IMR-90 (cell line): ENCODE results near the gene SYT6. TPM values are rescaled to one million over a fixed set of nuclear protein-coding genes. Genes with fewer than 3 reads are reported as not detected.

Experiments
- ATAC-seq: fragments of 200-7000 bp; cut with Tn5 transposase; 2 replicates; pipeline ENCODE4 v1.9.1; 2020; ENCODE audit warnings: low read depth, mild to moderate bottlenecking, moderate library complexity
- BruUV-seq: library from RNA; stranded (reverse); fragments of 400-500 nt; replicated peaks from 2 replicates; lab custom pipeline; 2021; lab: Mats Ljungman, UMichigan
- CTCF ChIA-PET: fragments of 300-600 bp; formaldehyde crosslinking; extraction: SDS; loops from one replicate; lab custom pipeline; 2021; ENCODE audit warnings: antibody characterized with exemption; lab: Yijun Ruan, JAX
- POLR2A ChIA-PET: fragments of 300-600 bp; sonication (Branson Sonifier 250); formaldehyde crosslinking; loops from one replicate; lab custom pipeline; 2022; ENCODE audit warnings: antibody characterized with exemption; ENCODE audit not compliant: unreplicated experiment; lab: Charles Lee
- DNase-seq: peaks from one replicate; pipeline ENCODE4 v3.0.0; 2013
- H2AFZ ChIP-seq: replicated peaks from 2 replicates; pipeline ENCODE3; 2013; ENCODE audit warnings: low read length, mild to moderate bottlenecking; ENCODE audit not compliant: poor library complexity
- H2AK5ac ChIP-seq: 2 replicates; pipeline ENCODE4 v1.6.1; 2013; ENCODE audit warnings: low read depth, low read length, inconsistent platforms
- H2AK9ac ChIP-seq: replicated peaks from 2 replicates; pipeline ENCODE3; 2013; ENCODE audit warnings: mild to moderate bottlenecking, low read depth, low read length, moderate library complexity; ENCODE audit not compliant: poor library complexity
- H2BK120ac ChIP-seq: 2 replicates; pipeline ENCODE4 v1.6.1; 2013; ENCODE audit warnings: low read depth, low read length, inconsistent platforms
- H2BK15ac ChIP-seq: 3 replicates; pipeline ENCODE4 v1.6.1; 2013; ENCODE audit warnings: low read depth, low read length, inconsistent platforms
- H2BK20ac ChIP-seq: 2 replicates; pipeline ENCODE4 v1.6.1; 2013; ENCODE audit warnings: low read depth, mild to moderate bottlenecking, inconsistent platforms, low read length, moderate library complexity
- H2BK5ac ChIP-seq: 2 replicates; pipeline ENCODE4 v1.6.1; 2013; ENCODE audit warnings: mild to moderate bottlenecking, low read depth, low read length, inconsistent platforms; ENCODE audit not compliant: poor library complexity, severe bottlenecking
- H3K14ac ChIP-seq: replicated peaks from 2 replicates; pipeline ENCODE4 v1.6.1; 2013; ENCODE audit warnings: low read depth, low read length, inconsistent platforms
- H3K18ac ChIP-seq: 2 replicates; pipeline ENCODE4 v1.6.1; 2013; ENCODE audit warnings: low read depth, low read length, control low read depth
- H3K23ac ChIP-seq: 2 replicates; pipeline ENCODE4 v1.6.1; 2013; ENCODE audit warnings: low read depth, low read length, inconsistent platforms
- H3K27ac ChIP-seq: 2 replicates; pipeline ENCODE4 v1.5.1; 2013; ENCODE audit warnings: mild to moderate bottlenecking, control low read depth, low read length; ENCODE audit not compliant: insufficient read depth
- H3K27me3 ChIP-seq: 2 replicates; pipeline ENCODE4 v1.6.1; 2013; ENCODE audit warnings: low read length; ENCODE audit not compliant: control insufficient read depth, insufficient read depth
- H3K36me3 ChIP-seq: 2 replicates; pipeline ENCODE4 v1.6.1; 2013; ENCODE audit warnings: low read length, mixed read lengths; ENCODE audit not compliant: control insufficient read depth, insufficient read depth
- H3K4ac ChIP-seq: 2 replicates; pipeline ENCODE4 v1.6.1; 2013; ENCODE audit warnings: low read depth, low read length, inconsistent platforms
- H3K4me1 ChIP-seq: 2 replicates; pipeline ENCODE4 v1.6.1; 2013; ENCODE audit warnings: low read length, mixed read lengths; ENCODE audit not compliant: control insufficient read depth, insufficient read depth
- H3K4me2 ChIP-seq: 2 replicates; pipeline ENCODE4 v1.6.1; 2013; ENCODE audit warnings: low read depth, mild to moderate bottlenecking, control low read depth, low read length, moderate library complexity
- H3K4me3 ChIP-seq: 2 replicates; pipeline ENCODE4 v1.5.1; 2013; ENCODE audit warnings: low read depth, mild to moderate bottlenecking, control low read depth, low read length, moderate library complexity; ENCODE audit not compliant: insufficient read depth
- H3K56ac ChIP-seq: 2 replicates; pipeline ENCODE4 v1.6.1; 2013; ENCODE audit warnings: low read length, inconsistent platforms; ENCODE audit not compliant: insufficient read depth; ENCODE audit errors: extremely low read depth
- H3K79me1 ChIP-seq, 2 experiments: 2 replicates each; pipeline ENCODE4 v1.6.1; 2013; ENCODE audit warnings: low read length in 2 of 2, inconsistent platforms in 1 of 2, low read depth in 1 of 2
- H3K9ac ChIP-seq: 2 replicates; pipeline ENCODE4 v1.6.1; 2013; ENCODE audit warnings: low read depth, low read length, control low read depth
- H3K9me1 ChIP-seq: 2 replicates; pipeline ENCODE4 v1.6.1; 2013; ENCODE audit warnings: low read length, inconsistent platforms; ENCODE audit not compliant: insufficient read depth
- H3K9me3 ChIP-seq: 2 replicates; pipeline ENCODE4 v1.6.1; 2013; ENCODE audit warnings: low read length; ENCODE audit not compliant: control insufficient read depth, insufficient read depth
- H4K20me1 ChIP-seq: 2 replicates; pipeline ENCODE4 v1.6.1; 2013; ENCODE audit warnings: low read length, inconsistent platforms; ENCODE audit not compliant: insufficient read depth
- H4K5ac ChIP-seq: 2 replicates; pipeline ENCODE4 v1.6.1; 2013; ENCODE audit warnings: mild to moderate bottlenecking, low read depth, low read length, control low read depth
- H4K8ac ChIP-seq, 2 experiments: 2 replicates each; pipeline ENCODE4 v1.6.1; 2013; ENCODE audit warnings: low read depth in 2 of 2, low read length in 2 of 2, control low read depth in 1 of 2, inconsistent platforms in 1 of 2
- H4K91ac ChIP-seq: 2 replicates; pipeline ENCODE4 v1.6.1; 2013; ENCODE audit warnings: low read depth, low read length, inconsistent platforms; ENCODE audit not compliant: insufficient read depth
- BHLHE40 ChIP-seq: fragments of 150-350 bp; IDR thresholded peaks from 2 replicates; pipeline ENCODE4 v1.6.1; 2016; ENCODE audit warnings: mild to moderate bottlenecking, low read depth, low read length
- CEBPB ChIP-seq: IDR thresholded peaks from 2 replicates; pipeline ENCODE4 v1.6.1; 2012; ENCODE audit warnings: low read depth, low read length, improper control_type of control experiment
- CHD1 ChIP-seq: IDR thresholded peaks from 2 replicates; pipeline ENCODE4 v1.6.1; 2012; ENCODE audit warnings: low read depth, low read length, improper control_type of control experiment
- ELK1 ChIP-seq: fragments of 150-350 bp; IDR thresholded peaks from 2 replicates; pipeline ENCODE4 v1.6.1; 2016; ENCODE audit warnings: low read depth, mild to moderate bottlenecking, low read length, moderate library complexity, borderline replicate concordance
- FOS ChIP-seq: fragments of 150-350 bp; IDR thresholded peaks from 2 replicates; pipeline ENCODE4 v1.6.1; 2016; ENCODE audit warnings: low read depth, low read length
- MAFK ChIP-seq: IDR thresholded peaks from 2 replicates; pipeline ENCODE4 v1.6.1; 2012; ENCODE audit warnings: low read depth, low read length, improper control_type of control experiment
- MAZ ChIP-seq: IDR thresholded peaks from 2 replicates; pipeline ENCODE4 v1.6.1; 2012; ENCODE audit warnings: low read depth, mild to moderate bottlenecking, low read length, improper control_type of control experiment, moderate library complexity, borderline replicate concordance
- MXI1 ChIP-seq: IDR thresholded peaks from 2 replicates; pipeline ENCODE4 v1.6.1; 2012; ENCODE audit warnings: low read depth, mild to moderate bottlenecking, low read length, moderate library complexity, borderline replicate concordance
- NFE2L2 ChIP-seq: fragments of 150-350 bp; IDR thresholded peaks from 2 replicates; pipeline ENCODE4 v1.6.1; 2016; ENCODE audit warnings: low read depth, mild to moderate bottlenecking, low read length
- POLR2A ChIP-seq: IDR thresholded peaks from 2 replicates; pipeline ENCODE4 v1.6.1; 2012; ENCODE audit warnings: mild to moderate bottlenecking, low read depth, low read length
- RCOR1 ChIP-seq: IDR thresholded peaks from 2 replicates; pipeline ENCODE4 v1.6.1; 2012; ENCODE audit warnings: mild to moderate bottlenecking, low read length, improper control_type of control experiment; ENCODE audit not compliant: insufficient replicate concordance
- RFX5 ChIP-seq: IDR thresholded peaks from 2 replicates; pipeline ENCODE4 v1.8.0; 2012; ENCODE audit warnings: low read depth, mild to moderate bottlenecking, low read length, moderate library complexity
- SMC3 ChIP-seq: fragments of 150-350 bp; IDR thresholded peaks from 2 replicates; pipeline ENCODE4 v1.6.1; 2016; ENCODE audit warnings: low read depth, mild to moderate bottlenecking, antibody characterized with exemption, low read length, moderate library complexity
- WGBS, 2 experiments: methylation state at CpG; one replicate each; pipeline versions ENCODE4 v1.1.5 to v1.1.7; 2013; ENCODE audit warnings: missing lambda C conversion rate in 2 of 2; ENCODE audit not compliant: insufficient read length in 1 of 2; ENCODE audit errors: extremely low coverage in 2 of 2; 5-methylcytosine and 5-hydroxymethylcytosine counted together
- dilution Hi-C: fragments of 300-500 bp; cut with HindIII; formaldehyde crosslinking; loops from one replicate; pipeline ENCODE4 v1.14.3; 2018; ENCODE audit warnings: low sequenced_read_pairs; ENCODE audit not compliant: unreplicated experiment
- in situ Hi-C: fragments of 300-500 bp; cut with MboI; formaldehyde crosslinking; loops from 3 replicates; pipeline ENCODE4 v1.14.3; 2019; ENCODE audit warnings: low sequenced_read_pairs, inconsistent platforms, mixed read lengths
- intact Hi-C: fragments of 100-400 bp; cut with micrococcal nuclease; formaldehyde crosslinking; loops from 2 replicates; pipeline ENCODE4 v1.10.0; 2022
- polyA plus RNA-seq, 3 experiments: library from polyadenylated mRNA; depleted of rRNA; stranded (reverse); fragments of >200 nt; gene quantifications; 2 replicates each; pipeline ENCODE4 v1.2.3, GENCODE V29; 2012; ENCODE audit warnings: low replicate concordance in 1 of 3
- total RNA-seq: library from RNA; depleted of rRNA; stranded (reverse); fragments of >200 nt; gene quantifications from 2 replicates; pipeline ENCODE4 v1.2.3, GENCODE V29; 2012
- TF ChIP-seq, protein P1 (sequence below): conservative IDR thresholded peaks from 2 replicates; pipeline ENCODE4 v1.5.1; 2012; ENCODE audit warnings: mild to moderate bottlenecking, low read depth, low read length, improper control_type of control experiment
- TF ChIP-seq, protein P2 (sequence below): fragments of 150-350 bp; IDR thresholded peaks from 2 replicates; pipeline ENCODE4 v1.6.1; 2017; ENCODE audit warnings: mild to moderate bottlenecking, antibody characterized with exemption, low read length, low read depth

SYT6 gene
- total and polyA plus RNA-seq, 2 of the 4 experiments (the other 2 are of a cell fraction): not detected

GRCh38 chr1:114107474-114108435, 45.9 kb downstream of the SYT6 start:
- 65% methylated on average over 2 of the region's 7 CpGs; no CpG with 5 or more reads in 1 of the 2 experiments for WGBS, 2 experiments
- intact Hi-C loops: no loop called here
- dilution Hi-C loops: no loop called here
- Histone ChIP-seq H3K4me2 (no peak overlapping the region), H4K91ac (no peak overlapping the region), H3K14ac (no peak overlapping the region), H2BK20ac (no peak overlapping the region), H2BK5ac (no peak overlapping the region), H3K23ac (no peak overlapping the region), H3K18ac (no peak overlapping the region), H3K27me3 (peaks cover 34% of the 10 kb centered on the region), H4K5ac (no peak overlapping the region), H3K4me1 (no peaks in the 10 kb centered on the region), H3K9ac (no peak overlapping the region), H2BK15ac (no peak overlapping the region), H2AK5ac (no peak overlapping the region), H3K9me3 (no peaks in the 10 kb centered on the region), H4K20me1 (no peaks in the 10 kb centered on the region), H3K27ac (no peak overlapping the region), H2AK9ac (no peak overlapping the region), H4K8ac (no peak overlapping the region), H2AFZ (no peak overlapping the region), H3K4me3 (no peak overlapping the region), H2BK120ac (no peak overlapping the region), H3K56ac (no peak overlapping the region), H3K79me1 (no peaks in the 10 kb centered on the region), H3K9me1 (no peaks in the 10 kb centered on the region), H3K4ac (no peak overlapping the region), H3K36me3 (no peaks in the 10 kb centered on the region)
- no TSS peak for BruUV-seq
- no peak for TF ChIP-seq FOS
- no peak for TF ChIP-seq RFX5
- TF ChIP-seq NFE2L2: no peak
- TF ChIP-seq MAFK: no peak
- TF ChIP-seq CHD1: no peak
- no peak for TF ChIP-seq MXI1
- no peak for TF ChIP-seq POLR2A
- TF ChIP-seq, protein P1, sequence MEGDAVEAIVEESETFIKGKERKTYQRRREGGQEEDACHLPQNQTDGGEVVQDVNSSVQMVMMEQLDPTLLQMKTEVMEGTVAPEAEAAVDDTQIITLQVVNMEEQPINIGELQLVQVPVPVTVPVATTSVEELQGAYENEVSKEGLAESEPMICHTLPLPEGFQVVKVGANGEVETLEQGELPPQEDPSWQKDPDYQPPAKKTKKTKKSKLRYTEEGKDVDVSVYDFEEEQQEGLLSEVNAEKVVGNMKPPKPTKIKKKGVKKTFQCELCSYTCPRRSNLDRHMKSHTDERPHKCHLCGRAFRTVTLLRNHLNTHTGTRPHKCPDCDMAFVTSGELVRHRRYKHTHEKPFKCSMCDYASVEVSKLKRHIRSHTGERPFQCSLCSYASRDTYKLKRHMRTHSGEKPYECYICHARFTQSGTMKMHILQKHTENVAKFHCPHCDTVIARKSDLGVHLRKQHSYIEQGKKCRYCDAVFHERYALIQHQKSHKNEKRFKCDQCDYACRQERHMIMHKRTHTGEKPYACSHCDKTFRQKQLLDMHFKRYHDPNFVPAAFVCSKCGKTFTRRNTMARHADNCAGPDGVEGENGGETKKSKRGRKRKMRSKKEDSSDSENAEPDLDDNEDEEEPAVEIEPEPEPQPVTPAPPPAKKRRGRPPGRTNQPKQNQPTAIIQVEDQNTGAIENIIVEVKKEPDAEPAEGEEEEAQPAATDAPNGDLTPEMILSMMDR: no peak
- no peak for TF ChIP-seq CEBPB
- TF ChIP-seq BHLHE40: no peak
- TF ChIP-seq ELK1: no peak
- TF ChIP-seq, protein P2, sequence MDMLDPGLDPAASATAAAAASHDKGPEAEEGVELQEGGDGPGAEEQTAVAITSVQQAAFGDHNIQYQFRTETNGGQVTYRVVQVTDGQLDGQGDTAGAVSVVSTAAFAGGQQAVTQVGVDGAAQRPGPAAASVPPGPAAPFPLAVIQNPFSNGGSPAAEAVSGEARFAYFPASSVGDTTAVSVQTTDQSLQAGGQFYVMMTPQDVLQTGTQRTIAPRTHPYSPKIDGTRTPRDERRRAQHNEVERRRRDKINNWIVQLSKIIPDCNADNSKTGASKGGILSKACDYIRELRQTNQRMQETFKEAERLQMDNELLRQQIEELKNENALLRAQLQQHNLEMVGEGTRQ: no peak
- TF ChIP-seq SMC3: no peak
- TF ChIP-seq MAZ: no peak
- TF ChIP-seq RCOR1: no peak
- ChIA-PET POLR2A (no interaction called here), CTCF (no interaction called here)
- no peak for ATAC-seq
- no peak for DNase-seq
- in situ Hi-C loops: no loop called here
